ENCODE results near the gene HBD.
"Not testable (repeated sequence)": the region's sequence is repeated elsewhere in the genome, so short reads cannot be mapped to it uniquely, and the experiment has no call there.

- not testable (repeated sequence) for TF ChIP-seq TOX (CRISPR knock-in tag; IDR thresholded peaks at IDR 0.05; ENCODE audit: borderline replicate concordance); PATZ1 (CRISPR knock-in tag; IDR thresholded peaks at IDR 0.05; ENCODE audit: borderline replicate concordance); ZFP3 (CRISPR knock-in tag; IDR thresholded peaks at IDR 0.05); ZFP30 (CRISPR knock-in tag; IDR thresholded peaks at IDR 0.05); CSRNP3 (CRISPR knock-in tag; IDR thresholded peaks at IDR 0.05); ARNTL (CRISPR knock-in tag; IDR thresholded peaks at IDR 0.05; ENCODE audit: borderline replicate concordance, low read depth); ZC3H10 (CRISPR knock-in tag; IDR thresholded peaks at IDR 0.05); ISL1 (CRISPR knock-in tag; IDR thresholded peaks at IDR 0.05); CREB5 (CRISPR knock-in tag; IDR thresholded peaks at IDR 0.05; ENCODE audit: low read depth); ZNF565 (CRISPR knock-in tag; conservative IDR thresholded peaks at IDR 0.05; ENCODE audit: low read depth); ZNF70 (CRISPR knock-in tag; IDR thresholded peaks at IDR 0.05)
Observed at GRCh38 chr11:5254646-5255413, 20.5 kb upstream of the HBD start, which contains the start of gene HBG2.

Data from SK-N-SH treated with all-trans-retinoic acid at 6 μM for 48 hours (cell line).